Progenitor cell of endocrine pancreas (in vitro differentiated cells): Measurements from ENCODE around the gene VNN1. TPM values are rescaled to one million over a fixed set of nuclear protein-coding genes. Genes with fewer than 3 reads are reported as not detected.

Experiments
- DNase-seq: peaks from one replicate; pipeline ENCODE4 v3.0.0; 2021; ENCODE audit warnings: low spot score; ENCODE audit not compliant: unreplicated experiment
- H3K27ac Mint-ChIP-seq: 2 replicates; pipeline ENCODE4 v1.8.0; 2021; ENCODE audit warnings: mild to moderate bottlenecking, moderate library complexity, mixed read lengths
- H3K27me3 Mint-ChIP-seq: 2 replicates; pipeline ENCODE4 v1.8.0; 2021; ENCODE audit warnings: mixed read lengths
- H3K36me3 Mint-ChIP-seq: 2 replicates; pipeline ENCODE4 v1.8.0; 2022; ENCODE audit warnings: mixed read lengths; ENCODE audit not compliant: insufficient read depth
- H3K4me1 Mint-ChIP-seq: 2 replicates; pipeline ENCODE4 v1.8.0; 2021; ENCODE audit warnings: low read depth, mixed read lengths
- H3K4me3 Mint-ChIP-seq: 2 replicates; pipeline ENCODE4 v1.8.0; 2021; ENCODE audit warnings: low read depth, mild to moderate bottlenecking, moderate library complexity, mixed read lengths
- H3K9me3 Mint-ChIP-seq: 2 replicates; pipeline ENCODE4 v1.8.0; 2021; ENCODE audit warnings: low read depth, mixed read lengths
- CTCF ChIP-seq: fragments of 200-600 bp; sonication (generic); IDR thresholded peaks from one replicate; pipeline ENCODE4 v1.5.0; 2021; ENCODE audit warnings: antibody characterized with exemption, mild to moderate bottlenecking; ENCODE audit not compliant: unreplicated experiment
- total RNA-seq: library from RNA; stranded (reverse); gene quantifications from 2 replicates; pipeline ENCODE4 v1.2.1, GENCODE V29; 2021

VNN1 gene
- total RNA-seq, 1 donor from 2014 or later, result not detected

GRCh38 chr6:132664309-132665034 lies 49.4 kb downstream of the VNN1 start:
- H3K4me1 Mint-ChIP-seq, result peaks cover 11% of the 10 kb centered on the region
- no peaks in the 10 kb centered on the region for H3K27me3 Mint-ChIP-seq
- no peaks in the 10 kb centered on the region for H3K36me3 Mint-ChIP-seq
- no peak for TF ChIP-seq CTCF
- DNase-seq, result no peak
- H3K4me3 Mint-ChIP-seq, result no peak overlapping the region
- peaks cover 9% of the 10 kb centered on the region for H3K9me3 Mint-ChIP-seq
- H3K27ac Mint-ChIP-seq, result no peak overlapping the region

- no peak for TF ChIP-seq CTCF
- peaks cover 11% of the 10 kb centered on the region for H3K4me1 Mint-ChIP-seq
- H3K9me3 Mint-ChIP-seq, result peaks cover 9% of the 10 kb centered on the region
- H3K4me3 Mint-ChIP-seq, result no peak overlapping the region
- DNase-seq, result no peak
- H3K36me3 Mint-ChIP-seq, result no peaks in the 10 kb centered on the region
- no peaks in the 10 kb centered on the region for H3K27me3 Mint-ChIP-seq
- no peak overlapping the region for H3K27ac Mint-ChIP-seq
Observed at GRCh38 chr6:132663661-132664060, 50.2 kb downstream of the VNN1 start.

- Mint-ChIP-seq H3K27ac (no peak overlapping the region), H3K36me3 (no peaks in the 10 kb centered on the region), H3K4me1 (peaks cover 11% of the 10 kb centered on the region), H3K9me3 (peaks cover 9% of the 10 kb centered on the region), H3K4me3 (no peak overlapping the region), H3K27me3 (no peaks in the 10 kb centered on the region)
- DNase-seq, result no peak
- no peak for TF ChIP-seq CTCF
Observed at GRCh38 chr6:132661906-132662305, 51.9 kb downstream of the VNN1 start.

- Mint-ChIP-seq H3K27ac (no peak within 1 kb of the TSS), H3K4me1 (no peaks in the 10 kb centered on the region)
Observed at GRCh38 chr6:132659082-132659481, 54.8 kb downstream of the VNN1 start, which contains the start of gene TAAR1. Gene TAAR1, minus strand, starts transcription at chr6:132659182. Its CDS starts 13,179 bp downstream, at chr6:132646003.

GRCh38 chr6:132651062-132651461 lies 62.8 kb downstream of the VNN1 start:
- Mint-ChIP-seq H3K4me3 (no peak overlapping the region), H3K4me1 (peaks cover 2% of the 10 kb centered on the region), H3K36me3 (no peaks in the 10 kb centered on the region), H3K9me3 (no peaks in the 10 kb centered on the region), H3K27ac (no peak overlapping the region), H3K27me3 (peaks cover 29% of the 10 kb centered on the region)
- no peak for TF ChIP-seq CTCF
- no peak for DNase-seq

More at GRCh38 chr6:132659082-132659481, 54.8 kb downstream of the VNN1 start, which contains the start of gene TAAR1:
- TF ChIP-seq CTCF, result no peak
- H3K36me3 Mint-ChIP-seq, result no peaks in the 10 kb centered on the region
- DNase-seq, result no peak
- peaks cover 17% of the 10 kb centered on the region for H3K27me3 Mint-ChIP-seq
- H3K4me3 Mint-ChIP-seq, result no peak within 1 kb of the TSS
- peaks cover 3% of the 10 kb centered on the region for H3K9me3 Mint-ChIP-seq
